GM23248 (cell line): Measurements from ENCODE around the gene GATA5.

Experiments used
- EZH2 ChIP-seq: fragments of 200-600 bp; sonication (generic); IDR thresholded peaks from 2 replicates; pipeline ENCODE4 v1.6.1; 2018; ENCODE audit warnings: antibody characterized with exemption, mild to moderate bottlenecking; ENCODE audit not compliant: insufficient read depth, poor library complexity, severe bottlenecking
- EZH2phosphoT487 ChIP-seq: fragments of 200-600 bp; sonication (generic); IDR thresholded peaks from 2 replicates; pipeline ENCODE4 v1.6.1; 2018; ENCODE audit warnings: antibody characterized with exemption, moderate library complexity, mild to moderate bottlenecking, low read depth; ENCODE audit not compliant: insufficient read depth

GRCh38 chr20:62522748-62523396 is 47.1 kb upstream of the GATA5 start:
- no peak for TF ChIP-seq EZH2phosphoT487
- no peak for TF ChIP-seq EZH2
